Measurements from ENCODE around the gene TPPP2. TPM values are rescaled to one million over a fixed set of nuclear protein-coding genes. Genes with fewer than 3 reads are reported as not detected.

The TPPP2 gene
- total RNA-seq, 1 donor from 2014 or later, result not detected

GRCh38 chr14:20997115-20997514 is 32.9 kb upstream of the TPPP2 start:
- no peak for ATAC-seq (ENCODE audit: low read depth)
- DNase-seq, result no peak
- H3K4me1 Mint-ChIP-seq, result peaks cover under 1% of the 10 kb centered on the region
- TF ChIP-seq CTCF (IDR thresholded peaks at IDR 0.05), result no peak
- intact Hi-C loops (cut with micrococcal nuclease), result no loop called here
- H3K4me3 Mint-ChIP-seq, result no peak overlapping the region
- H3K27ac Mint-ChIP-seq, result no peak overlapping the region
- H3K36me3 Mint-ChIP-seq (ENCODE audit: low read depth), result peaks cover 56% of the 10 kb centered on the region
- ChIA-PET POLR2A (interaction anchor here (0.6 kb wide), 1 partner anchor 10 kb away, joined by 3 read pairs; no protein-coding TSS in a partner anchor), CTCF (interaction anchor here (1.0 to 1.4 kb wide), 2 partner anchors 18 to 95 kb away, joined by 3 read pairs; no protein-coding TSS in a partner anchor)
- H3K9me3 Mint-ChIP-seq, result no peaks in the 10 kb centered on the region
- no peaks in the 10 kb centered on the region for H3K27me3 Mint-ChIP-seq

- H3K4me3 Mint-ChIP-seq, result no peak overlapping the region
- H3K4me1 Mint-ChIP-seq, result no peaks in the 10 kb centered on the region
- no peak overlapping the region for H3K27ac Mint-ChIP-seq
- intact Hi-C loops (cut with micrococcal nuclease), result no loop called here
- H3K27me3 Mint-ChIP-seq, result no peaks in the 10 kb centered on the region
- peaks cover 51% of the 10 kb centered on the region for H3K36me3 Mint-ChIP-seq (ENCODE audit: low read depth)
- POLR2A ChIA-PET, result interaction anchor here (0.6 kb wide), 1 partner anchor 11 kb away, joined by 3 read pairs; no protein-coding TSS in a partner anchor
- no peak for TF ChIP-seq CTCF (IDR thresholded peaks at IDR 0.05)
- CTCF ChIA-PET, result interaction anchor here (1.0 to 1.6 kb wide), 5 partner anchors 15 to 95 kb away, joined by 3 to 8 read pairs (median 3); no protein-coding TSS in a partner anchor
- no peak for DNase-seq
- H3K9me3 Mint-ChIP-seq, result no peaks in the 10 kb centered on the region
- ATAC-seq (ENCODE audit: low read depth), result no peak
Measured at GRCh38 chr14:20997564-20997963, 32.5 kb upstream of the TPPP2 start.

- ChIA-PET POLR2A (no interaction called here), CTCF (interaction anchor here (1.1 to 1.8 kb wide), 4 partner anchors 14 to 94 kb away, joined by 3 to 8 read pairs (median 4); no protein-coding TSS in a partner anchor)
- TF ChIP-seq CTCF (IDR thresholded peaks at IDR 0.05), result no peak
- Mint-ChIP-seq H3K4me1 (no peaks in the 10 kb centered on the region), H3K4me3 (no peak overlapping the region), H3K27ac (no peak overlapping the region), H3K9me3 (no peaks in the 10 kb centered on the region), H3K27me3 (no peaks in the 10 kb centered on the region), H3K36me3 (ENCODE audit: low read depth) (peaks cover 46% of the 10 kb centered on the region)
- intact Hi-C loops (cut with micrococcal nuclease), result no loop called here
- no peak for DNase-seq
- no peak for ATAC-seq (ENCODE audit: low read depth)
Measured at GRCh38 chr14:20998139-20998538, 31.9 kb upstream of the TPPP2 start.

- no peaks in the 10 kb centered on the region for H3K4me1 Mint-ChIP-seq
- ChIA-PET POLR2A (no interaction called here), CTCF (interaction anchor here (1.1 to 1.8 kb wide), 4 partner anchors 13 to 93 kb away, joined by 3 to 8 read pairs (median 4); no protein-coding TSS in a partner anchor)
- no peaks in the 10 kb centered on the region for H3K9me3 Mint-ChIP-seq
- H3K4me3 Mint-ChIP-seq, result no peak within 1 kb of the TSS
- ATAC-seq (ENCODE audit: low read depth) (no peak), DNase-seq (no peak)
- H3K27me3 Mint-ChIP-seq, result no peaks in the 10 kb centered on the region
- H3K36me3 Mint-ChIP-seq (ENCODE audit: low read depth), result peaks cover 40% of the 10 kb centered on the region
- H3K27ac Mint-ChIP-seq, result no peak within 1 kb of the TSS
- intact Hi-C loops (cut with micrococcal nuclease), result no loop called here
- no peak for TF ChIP-seq CTCF (IDR thresholded peaks at IDR 0.05)
Measured at GRCh38 chr14:20998674-20999366, 31.2 kb upstream of the TPPP2 start, which contains the start of gene SLC39A2. SLC39A2 (plus strand) TSS chr14:20999293; CDS start chr14:20999447, 154 bp downstream.

- H3K4me1 Mint-ChIP-seq, result no peaks in the 10 kb centered on the region
- intact Hi-C loops (cut with micrococcal nuclease), result no loop called here
- CTCF ChIA-PET, result interaction anchor here (1.8 kb wide), 1 partner anchor 93 kb away, joined by 6 read pairs; no protein-coding TSS in a partner anchor
- H3K27me3 Mint-ChIP-seq, result no peaks in the 10 kb centered on the region
- POLR2A ChIA-PET, result no interaction called here
- no peak overlapping the region for H3K27ac Mint-ChIP-seq
- ATAC-seq (ENCODE audit: low read depth) (no peak), DNase-seq (no peak)
- H3K4me3 Mint-ChIP-seq, result no peak overlapping the region
- H3K9me3 Mint-ChIP-seq, result no peaks in the 10 kb centered on the region
- H3K36me3 Mint-ChIP-seq (ENCODE audit: low read depth), result peaks cover 33% of the 10 kb centered on the region
- no peak for TF ChIP-seq CTCF (IDR thresholded peaks at IDR 0.05)
Measured at GRCh38 chr14:20999591-20999990, 30.4 kb upstream of the TPPP2 start.

Measured in activated B cell treated with CpG ODN at 0.5 μM for 24 hours (primary cell).